HEK293 (cell line): ENCODE data around the gene SERINC5.

ENCODE experiments used
- CTCF ChIA-PET: fragments of 350-600 bp; formaldehyde crosslinking; extraction: SDS; loops from one replicate; lab custom pipeline; 2021; ENCODE audit warnings: antibody characterized with exemption; lab: Yijun Ruan, JAX
- POLR2A ChIA-PET: fragments of 300-600 bp; formaldehyde crosslinking; extraction: SDS; loops from one replicate; lab custom pipeline; 2020; ENCODE audit warnings: antibody characterized with exemption, inconsistent platforms; lab: Yijun Ruan, JAX
- H3K27ac ChIP-seq: fragments of 200-500 bp; sonication (Bioruptor generic); 2 replicates; pipeline ENCODE4 v1.5.1; 2014; ENCODE audit warnings: low read depth, low read length, control low read depth, inconsistent platforms; ENCODE audit errors: extremely low read depth
- H3K36me3 ChIP-seq, 2 experiments: fragments of 200-500 bp in 1 of 2; sonication (Bioruptor generic) in 1 of 2; 1 replicate in 1 of 2; 2 replicates in 1 of 2; pipeline ENCODE4 v1.5.1; 2014 to 2017; ENCODE audit warnings: inconsistent platforms in 2 of 2, low read length in 2 of 2; ENCODE audit not compliant: control insufficient read depth in 2 of 2, insufficient read depth in 1 of 2
- H3K4me1 ChIP-seq: fragments of 200-500 bp; sonication (Bioruptor generic); 2 replicates; pipeline ENCODE4 v1.5.1; 2014; ENCODE audit warnings: mild to moderate bottlenecking, low read length, inconsistent platforms; ENCODE audit not compliant: control insufficient read depth, insufficient read depth
- H3K4me3 ChIP-seq: 2 replicates; pipeline ENCODE4 v1.5.1; 2011; ENCODE audit warnings: low read depth, mild to moderate bottlenecking, control low read depth, low read length, moderate library complexity
- H3K9me3 ChIP-seq: fragments of 200-500 bp; sonication (Bioruptor generic); 2 replicates; pipeline ENCODE4 v1.5.1; 2014; ENCODE audit warnings: low read depth, low read length, inconsistent platforms; ENCODE audit not compliant: control insufficient read depth, insufficient read depth
- FEZF1 ChIP-seq: fragments of 450-650 bp; formaldehyde crosslinking; IDR thresholded peaks from 2 replicates; pipeline ENCODE4 v1.5.1; 2016; ENCODE audit warnings: missing biosample characterization, missing genetic modification characterization
- HOXC10 ChIP-seq: sonication (generic); formaldehyde crosslinking; IDR thresholded peaks from 2 replicates; pipeline ENCODE4 v1.8.1; 2023; ENCODE audit warnings: mild to moderate bottlenecking, missing genetic modification reagents
- PRDM6 ChIP-seq: fragments of 450-650 bp; formaldehyde crosslinking; IDR thresholded peaks from 2 replicates; pipeline ENCODE4 v1.5.1; 2017; ENCODE audit warnings: missing biosample characterization, missing genetic modification characterization
- YY1 ChIP-seq: fragments of 450-650 bp; formaldehyde crosslinking; IDR thresholded peaks from 2 replicates; pipeline ENCODE4 v1.5.1; 2018; ENCODE audit warnings: missing biosample characterization, missing genetic modification characterization
- ZFP69B ChIP-seq: fragments of 450-650 bp; formaldehyde crosslinking; IDR thresholded peaks from 2 replicates; pipeline ENCODE4 v1.5.1; 2016; ENCODE audit warnings: missing biosample characterization, missing genetic modification characterization
- ZNF10 ChIP-seq: fragments of 450-650 bp; formaldehyde crosslinking; IDR thresholded peaks from 2 replicates; pipeline ENCODE4 v1.5.1; 2017; ENCODE audit warnings: missing biosample characterization, missing genetic modification characterization
- ZNF148 ChIP-seq: fragments of 450-650 bp; formaldehyde crosslinking; IDR thresholded peaks from 2 replicates; pipeline ENCODE4 v1.5.0; 2017; ENCODE audit warnings: missing biosample characterization, missing genetic modification characterization, borderline replicate concordance
- ZNF169 ChIP-seq: fragments of 450-650 bp; formaldehyde crosslinking; IDR thresholded peaks from 2 replicates; pipeline ENCODE4 v1.5.1; 2016; ENCODE audit warnings: missing biosample characterization, missing genetic modification characterization
- ZNF248 ChIP-seq: fragments of 450-650 bp; formaldehyde crosslinking; IDR thresholded peaks from 2 replicates; pipeline ENCODE4 v1.5.1; 2017; ENCODE audit warnings: missing biosample characterization, missing genetic modification characterization
- ZNF488 ChIP-seq: fragments of 450-650 bp; formaldehyde crosslinking; IDR thresholded peaks from 2 replicates; pipeline ENCODE4 v1.5.1; 2016; ENCODE audit warnings: missing biosample characterization, missing genetic modification characterization
- ZNF600 ChIP-seq: fragments of 450-650 bp; formaldehyde crosslinking; IDR thresholded peaks from 2 replicates; pipeline ENCODE4 v1.5.1; 2016; ENCODE audit warnings: missing biosample characterization, missing genetic modification characterization
- ZSCAN4 ChIP-seq: fragments of 450-650 bp; formaldehyde crosslinking; IDR thresholded peaks from 2 replicates; pipeline ENCODE4 v1.5.1; 2017; ENCODE audit warnings: missing biosample characterization, missing genetic modification characterization

SERINC5 gene

GRCh38 chr5:80250801-80251200 lies 5.0 kb downstream of the SERINC5 start:
- H3K27ac ChIP-seq, result no peak overlapping the region
- CTCF ChIA-PET, result interaction anchor here (0.7 to 1.1 kb wide), 2 partner anchors 70 to 159 kb away, joined by 3 to 4 read pairs; no protein-coding TSS in a partner anchor
- H3K9me3 ChIP-seq, result no peaks in the 10 kb centered on the region
- POLR2A ChIA-PET, result no interaction called here
- TF ChIP-seq ZSCAN4 (tag by site-specific recombination) (no peak), PRDM6 (tag by site-specific recombination) (peak; percentile 76), ZFP69B (tag by site-specific recombination) (0 out of 2 replicates have a peak, but pooled peaks have one; percentile 18), FEZF1 (tag by site-specific recombination) (peak; percentile 19; the same call in 1 of the 2 replicates)
- H3K4me3 ChIP-seq, result no peak overlapping the region
- H3K36me3 ChIP-seq, result no peaks in the 10 kb centered on the region
- H3K4me1 ChIP-seq, result peaks cover 11% of the 10 kb centered on the region

- Histone ChIP-seq H3K4me3 (no peak overlapping the region), H3K9me3 (no peaks in the 10 kb centered on the region), H3K4me1 (peaks cover 11% of the 10 kb centered on the region), H3K36me3 (no peaks in the 10 kb centered on the region), H3K27ac (no peak overlapping the region)
- ChIA-PET CTCF (interaction anchor here (1.1 kb wide), 1 partner anchor 158 kb away, joined by 4 read pairs; no protein-coding TSS in a partner anchor), POLR2A (no interaction called here)
- TF ChIP-seq ZNF148 (tag by site-specific recombination), result no peak
- TF ChIP-seq ZNF169 (tag by site-specific recombination), result no peak
Observed at GRCh38 chr5:80249901-80250300, 5.9 kb downstream of the SERINC5 start.

- TF ChIP-seq ZNF488 (no peak), HOXC10 (CRISPR knock-in tag) (no peak), ZNF600 (tag by site-specific recombination) (no peak), ZNF248 (tag by site-specific recombination) (no peak), YY1 (tag by site-specific recombination) (0 out of 2 replicates have a peak, but pooled peaks have one; percentile 28), ZNF10 (no peak)
- CTCF ChIA-PET, result interaction anchor here (0.6 kb wide), 1 partner anchor 800 kb away, joined by 3 read pairs; no protein-coding TSS in a partner anchor
- POLR2A ChIA-PET, result no interaction called here
- Histone ChIP-seq H3K9me3 (no peaks in the 10 kb centered on the region), H3K4me1 (peaks cover 11% of the 10 kb centered on the region), H3K27ac (no peak overlapping the region), H3K4me3 (no peak overlapping the region), H3K36me3 (no peaks in the 10 kb centered on the region)
Observed at GRCh38 chr5:80248378-80248777, 7.5 kb downstream of the SERINC5 start.
